ENCODE data around the gene PTBP3. TPM values are rescaled to one million over a fixed set of nuclear protein-coding genes. Genes with fewer than 3 reads are reported as not detected.
"Not testable (repeated sequence)": the region's sequence is repeated elsewhere in the genome, so short reads cannot be mapped to it uniquely, and the experiment has no call there.

PTBP3 gene
- total RNA-seq, 1 donor from 2014 or later, result 42.5 TPM

DNA sequence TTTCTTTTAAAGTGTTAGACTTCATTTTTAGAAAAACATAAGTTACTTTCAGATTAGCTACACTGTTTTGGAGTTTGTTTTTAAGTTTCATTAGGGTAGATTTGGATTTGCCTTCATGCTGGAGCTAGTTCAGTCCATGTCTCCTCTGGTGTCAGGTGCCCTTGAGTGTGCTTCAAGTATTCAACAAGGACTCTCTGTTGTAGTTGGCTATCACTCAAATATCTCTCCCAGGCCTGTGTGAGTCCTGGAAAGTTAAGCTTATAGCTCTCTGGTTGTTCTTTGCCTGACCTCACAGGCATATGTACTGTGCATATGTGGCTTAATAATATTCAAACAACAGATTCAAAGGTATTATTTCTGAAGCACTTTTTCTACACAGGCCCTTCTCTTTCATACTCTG, 45.4 kb downstream of the PTBP3 start:
- Mint-ChIP-seq H3K9me3 (peaks cover 22% of the 10 kb centered on the region), H3K27ac (ENCODE audit: unreplicated experiment) (no peak overlapping the region)

DNA sequence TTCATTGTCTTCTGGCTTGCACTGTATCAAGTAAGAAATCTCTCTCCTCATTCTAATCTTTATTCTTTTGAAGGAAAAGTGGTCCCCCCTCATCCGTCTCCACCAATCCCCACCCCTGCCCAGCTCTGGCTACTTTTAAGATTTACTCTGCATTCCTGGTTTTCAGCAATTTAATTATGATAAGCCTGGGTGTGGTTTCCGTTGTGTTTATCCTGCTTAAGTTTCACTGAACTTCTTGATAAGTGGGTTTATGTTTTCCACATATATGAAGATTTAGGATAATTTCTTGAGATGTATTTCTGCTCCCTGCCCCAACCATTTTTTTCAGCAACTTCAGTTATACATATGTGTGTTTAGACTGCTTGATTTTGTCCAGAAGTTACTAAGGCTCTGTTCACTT, 46.5 kb downstream of the PTBP3 start:
- Mint-ChIP-seq H3K9me3 (peaks cover 24% of the 10 kb centered on the region), H3K27ac (ENCODE audit: unreplicated experiment) (no peak overlapping the region), H3K4me1 (no peaks in the 10 kb centered on the region), H3K4me3 (no peak overlapping the region), H3K36me3 (ENCODE audit: low read depth) (peaks cover 60% of the 10 kb centered on the region), H3K27me3 (ENCODE audit: low read depth) (no peaks in the 10 kb centered on the region)
- no peak for DNase-seq (ENCODE audit: low read depth, low spot score)
- TF ChIP-seq, protein P1, sequence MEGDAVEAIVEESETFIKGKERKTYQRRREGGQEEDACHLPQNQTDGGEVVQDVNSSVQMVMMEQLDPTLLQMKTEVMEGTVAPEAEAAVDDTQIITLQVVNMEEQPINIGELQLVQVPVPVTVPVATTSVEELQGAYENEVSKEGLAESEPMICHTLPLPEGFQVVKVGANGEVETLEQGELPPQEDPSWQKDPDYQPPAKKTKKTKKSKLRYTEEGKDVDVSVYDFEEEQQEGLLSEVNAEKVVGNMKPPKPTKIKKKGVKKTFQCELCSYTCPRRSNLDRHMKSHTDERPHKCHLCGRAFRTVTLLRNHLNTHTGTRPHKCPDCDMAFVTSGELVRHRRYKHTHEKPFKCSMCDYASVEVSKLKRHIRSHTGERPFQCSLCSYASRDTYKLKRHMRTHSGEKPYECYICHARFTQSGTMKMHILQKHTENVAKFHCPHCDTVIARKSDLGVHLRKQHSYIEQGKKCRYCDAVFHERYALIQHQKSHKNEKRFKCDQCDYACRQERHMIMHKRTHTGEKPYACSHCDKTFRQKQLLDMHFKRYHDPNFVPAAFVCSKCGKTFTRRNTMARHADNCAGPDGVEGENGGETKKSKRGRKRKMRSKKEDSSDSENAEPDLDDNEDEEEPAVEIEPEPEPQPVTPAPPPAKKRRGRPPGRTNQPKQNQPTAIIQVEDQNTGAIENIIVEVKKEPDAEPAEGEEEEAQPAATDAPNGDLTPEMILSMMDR (conservative IDR thresholded peaks at IDR 0.05), result no peak

More for the DNA sequence above, 45.4 kb downstream of the PTBP3 start:
- H3K27me3 Mint-ChIP-seq (ENCODE audit: low read depth), result no peaks in the 10 kb centered on the region
- no peak overlapping the region for H3K4me3 Mint-ChIP-seq
- TF ChIP-seq, protein P1 (conservative IDR thresholded peaks at IDR 0.05), result no peak
- peaks cover 61% of the 10 kb centered on the region for H3K36me3 Mint-ChIP-seq (ENCODE audit: low read depth)
- no peak for DNase-seq (ENCODE audit: low read depth, low spot score)
- H3K4me1 Mint-ChIP-seq, result no peaks in the 10 kb centered on the region

DNA sequence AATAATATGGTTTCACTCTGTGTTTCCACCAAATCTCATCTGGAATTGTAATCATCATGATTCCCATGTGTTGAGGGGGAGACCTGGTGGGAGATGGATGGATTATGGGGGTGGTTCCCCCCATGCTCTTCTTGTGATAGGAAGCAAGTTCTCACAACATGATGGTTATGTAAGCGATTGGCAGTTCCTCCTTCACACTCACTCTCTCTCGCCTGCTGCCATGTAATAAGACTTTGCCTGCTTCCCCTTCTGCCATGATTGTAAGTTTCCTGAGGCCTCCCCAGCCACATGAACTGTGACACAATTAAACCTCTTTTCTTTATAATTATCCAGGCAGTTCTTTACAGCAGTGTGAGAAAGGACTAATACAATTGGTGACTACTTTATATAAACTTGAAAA, 48.4 kb downstream of the PTBP3 start:
- H3K9me3 Mint-ChIP-seq, result peaks cover 22% of the 10 kb centered on the region
- no peaks in the 10 kb centered on the region for H3K4me1 Mint-ChIP-seq
- DNase-seq (ENCODE audit: low read depth, low spot score), result no peak
- TF ChIP-seq, protein P1 (conservative IDR thresholded peaks at IDR 0.05), result no peak
- no peak overlapping the region for H3K27ac Mint-ChIP-seq (ENCODE audit: unreplicated experiment)
- H3K27me3 Mint-ChIP-seq (ENCODE audit: low read depth), result no peaks in the 10 kb centered on the region
- no peak overlapping the region for H3K4me3 Mint-ChIP-seq
- peaks cover 54% of the 10 kb centered on the region for H3K36me3 Mint-ChIP-seq (ENCODE audit: low read depth)

DNA sequence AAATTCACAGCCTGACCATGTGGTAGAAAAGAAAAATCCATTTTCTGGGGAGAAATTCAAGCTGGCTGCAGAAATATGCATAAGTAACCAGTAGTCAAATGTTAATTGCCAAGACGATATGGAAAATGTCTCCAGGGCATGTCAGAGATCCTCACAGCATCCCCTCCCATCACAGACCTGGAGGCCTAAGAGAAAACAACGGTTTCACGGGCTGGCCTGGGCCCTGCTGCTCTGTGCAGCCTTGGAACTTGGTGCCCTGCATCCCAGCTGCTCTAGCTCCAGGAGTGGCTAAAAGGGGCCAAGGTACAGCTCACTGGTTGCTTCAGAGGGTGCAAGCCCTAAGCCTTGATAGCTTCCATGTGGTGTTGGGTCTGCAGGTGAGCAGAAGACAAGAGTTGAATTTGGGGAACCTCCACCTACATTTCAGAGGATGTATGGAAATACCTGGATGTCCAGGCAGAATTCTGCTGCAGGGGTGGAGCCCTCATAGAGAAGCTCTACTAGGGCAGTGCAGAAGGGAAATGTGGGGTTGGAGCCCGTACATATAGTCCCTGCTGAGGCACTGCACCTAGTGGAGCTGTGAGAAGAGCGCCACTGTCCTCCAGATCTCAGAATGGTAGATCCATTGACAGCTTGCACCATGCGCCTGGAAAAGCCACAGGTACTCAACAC, 49.7 kb downstream of the PTBP3 start:
- Mint-ChIP-seq H3K27me3 (ENCODE audit: low read depth) (no peaks in the 10 kb centered on the region), H3K4me3 (no peak overlapping the region), H3K9me3 (peaks cover 22% of the 10 kb centered on the region), H3K27ac (ENCODE audit: unreplicated experiment) (no peak overlapping the region), H3K4me1 (no peaks in the 10 kb centered on the region), H3K36me3 (ENCODE audit: low read depth) (peaks cover 53% of the 10 kb centered on the region)
- TF ChIP-seq, protein P1 (conservative IDR thresholded peaks at IDR 0.05), result no peak
- no peak for DNase-seq (ENCODE audit: low read depth, low spot score)

DNA sequence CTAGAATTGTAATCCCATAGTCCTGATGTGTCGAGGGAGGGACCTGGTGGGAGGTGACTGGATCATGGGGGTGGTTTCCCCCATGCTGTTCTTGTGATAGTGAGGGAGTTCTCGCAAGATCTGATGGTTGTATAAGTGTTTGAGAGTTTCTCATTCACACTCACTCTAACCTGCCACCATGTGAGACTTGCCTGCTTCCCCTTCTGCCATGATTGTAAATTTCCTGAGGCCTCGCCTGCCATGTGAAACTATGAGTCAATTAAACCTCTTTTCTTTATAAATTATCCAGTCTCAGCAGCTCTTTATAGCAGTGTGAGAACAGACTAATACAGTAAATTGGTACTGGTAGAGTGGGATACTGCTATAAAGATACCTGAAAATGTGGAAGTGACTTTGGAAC, 50.6 kb downstream of the PTBP3 start:
- H3K27ac Mint-ChIP-seq (ENCODE audit: unreplicated experiment); H3K4me1 Mint-ChIP-seq; H3K27me3 Mint-ChIP-seq (ENCODE audit: low read depth); DNase-seq (ENCODE audit: low read depth, low spot score); H3K4me3 Mint-ChIP-seq: not testable (repeated sequence)
- Mint-ChIP-seq H3K9me3 (peaks cover 22% of the 10 kb centered on the region), H3K36me3 (ENCODE audit: low read depth) (peaks cover 46% of the 10 kb centered on the region)

DNA sequence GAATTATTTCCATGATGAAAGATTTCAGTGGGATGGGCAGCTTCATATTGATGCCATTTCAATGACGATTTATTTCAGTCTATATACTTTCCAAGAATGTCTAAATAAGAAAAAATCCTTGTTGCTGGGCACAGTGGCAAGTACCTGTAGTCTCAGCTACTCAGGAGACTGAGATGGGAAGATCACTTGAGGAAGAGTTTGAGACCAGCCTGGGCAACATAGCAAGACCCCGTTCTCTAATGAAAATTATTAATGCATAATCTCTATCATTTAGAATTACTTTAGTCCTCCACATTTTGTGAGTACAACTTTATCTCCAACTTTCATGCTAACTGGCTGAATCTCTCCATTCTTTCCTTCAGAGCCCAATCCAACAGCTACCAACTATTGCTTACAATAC, 52.5 kb downstream of the PTBP3 start:
- H3K4me1 Mint-ChIP-seq, result peaks cover 4% of the 10 kb centered on the region
- no peak overlapping the region for H3K27ac Mint-ChIP-seq (ENCODE audit: unreplicated experiment)
- peaks cover 14% of the 10 kb centered on the region for H3K9me3 Mint-ChIP-seq
- H3K27me3 Mint-ChIP-seq (ENCODE audit: low read depth), result no peaks in the 10 kb centered on the region
- H3K36me3 Mint-ChIP-seq (ENCODE audit: low read depth), result peaks cover 32% of the 10 kb centered on the region
- TF ChIP-seq, protein P1 (conservative IDR thresholded peaks at IDR 0.05), result no peak
- H3K4me3 Mint-ChIP-seq, result no peak overlapping the region
- no peak for DNase-seq (ENCODE audit: low read depth, low spot score)

All from neural crest cell (in vitro differentiated cells).